GM12891 (cell line): ENCODE measurements around the gene ZNF44.

ENCODE experiments used
- DNase-seq: peaks from one replicate; pipeline ENCODE4 v3.0.0; 2011; ENCODE audit warnings: low spot score; ENCODE audit not compliant: insufficient read length
- FAIRE-seq: peaks from 2 replicates; lab custom pipeline; 2011; peaks lifted over from hg19 to GRCh38; lab: Jason Lieb, UNC
- PAX5 ChIP-seq: IDR thresholded peaks from 2 replicates; pipeline ENCODE4 v1.6.1; 2011; ENCODE audit warnings: low read length, moderate library complexity, mild to moderate bottlenecking; ENCODE audit not compliant: insufficient read depth, severe bottlenecking
- POLR2A ChIP-seq: IDR thresholded peaks from 2 replicates; pipeline ENCODE4 v1.6.1; 2011; ENCODE audit warnings: low read depth, low read length, control low read depth
- POLR2AphosphoS5 ChIP-seq: IDR thresholded peaks from 2 replicates; pipeline ENCODE4 v1.6.1; 2011; ENCODE audit warnings: low read depth, low read length, control low read depth
- POU2F2 ChIP-seq: IDR thresholded peaks from 2 replicates; pipeline ENCODE4 v1.6.1; 2011; ENCODE audit warnings: low read depth, mild to moderate bottlenecking, control low read depth, low read length, moderate library complexity
- SPI1 ChIP-seq: IDR thresholded peaks from 2 replicates; pipeline ENCODE4 v1.6.1; 2011; ENCODE audit warnings: low read depth, low read length, control low read depth
- TAF1 ChIP-seq: IDR thresholded peaks from 2 replicates; pipeline ENCODE4 v1.6.1; 2011; ENCODE audit warnings: low read depth, low read length, control low read depth

Gene ZNF44

GRCh38 chr19:12295191-12295590 is 508 bp upstream of the ZNF44 start:
- no peak for DNase-seq
- FAIRE-seq: no peak

GRCh38 chr19:12293777-12294248 is 870 bp downstream of the ZNF44 start:
- TF ChIP-seq POLR2A (peak; percentile 59; the same call in 1 of the 2 replicates), TAF1 (no peak), PAX5 (no peak)
- FAIRE-seq (peak; percentile 92), DNase-seq (peak; percentile 47)

More at GRCh38 chr19:12295191-12295590, 508 bp upstream of the ZNF44 start:
- TF ChIP-seq PAX5: no peak
- TF ChIP-seq TAF1: no peak
- TF ChIP-seq POU2F2: no peak
- no peak for TF ChIP-seq POLR2A
- no peak for TF ChIP-seq SPI1
- no peak for TF ChIP-seq POLR2AphosphoS5

DNA sequence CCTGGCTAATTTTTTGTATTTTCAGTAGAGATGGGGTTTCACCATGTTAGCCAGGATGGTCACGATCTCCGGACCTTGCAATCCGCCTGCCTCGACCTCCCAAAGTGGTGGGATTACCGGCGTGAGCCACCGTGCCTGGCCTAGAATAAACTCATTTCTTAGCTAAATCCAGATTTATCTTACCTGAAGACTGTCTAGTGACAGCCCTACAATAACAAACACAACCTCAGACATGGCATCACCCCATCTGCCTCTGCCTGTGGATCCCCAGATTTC is 5.0 kb downstream of the ZNF44 start:
- no peak for TF ChIP-seq PAX5
- DNase-seq (no peak), FAIRE-seq (no peak)

GRCh38 chr19:12287958-12288500 is 6.7 kb downstream of the ZNF44 start:
- FAIRE-seq: no peak
- DNase-seq: no peak
- TF ChIP-seq POU2F2 (no peak), SPI1 (no peak), PAX5 (no peak), TAF1 (no peak), POLR2A (no peak), POLR2AphosphoS5 (no peak)

- FAIRE-seq: no peak
- no peak for DNase-seq
- TF ChIP-seq POLR2AphosphoS5: no peak
- TF ChIP-seq TAF1: no peak
- TF ChIP-seq POLR2A: no peak
- no peak for TF ChIP-seq PAX5
- no peak for TF ChIP-seq SPI1
- no peak for TF ChIP-seq POU2F2
Measured at GRCh38 chr19:12284631-12285030, 10.1 kb downstream of the ZNF44 start.

DNA sequence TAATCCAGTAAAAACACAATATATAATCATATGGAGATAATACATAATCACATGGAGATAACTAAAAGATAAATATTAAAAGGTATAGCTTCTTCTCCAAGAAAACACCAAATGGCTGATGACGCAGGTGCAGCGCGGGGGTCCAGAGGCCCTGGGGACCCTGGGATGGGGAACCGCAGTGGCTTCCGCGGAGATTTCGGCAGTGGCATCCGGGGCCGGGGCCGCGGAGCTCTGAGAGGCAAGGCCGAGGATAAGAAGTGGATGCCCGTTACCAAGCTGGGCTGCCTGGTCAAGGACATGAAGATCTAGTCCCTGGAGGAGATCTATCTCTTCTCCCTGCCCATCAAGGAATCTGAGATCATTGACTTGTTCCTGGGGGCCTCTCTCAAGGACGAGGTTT is 10.5 kb downstream of the ZNF44 start:
- TF ChIP-seq SPI1 (no peak), POLR2AphosphoS5 (no peak), PAX5 (no peak), POU2F2 (no peak), TAF1 (no peak), POLR2A (no peak)
- DNase-seq: no peak
- no peak for FAIRE-seq

- DNase-seq (no peak), FAIRE-seq (no peak)
- no peak for TF ChIP-seq PAX5
- TF ChIP-seq POU2F2: no peak
- TF ChIP-seq SPI1: no peak
- no peak for TF ChIP-seq TAF1
- TF ChIP-seq POLR2A: no peak
- no peak for TF ChIP-seq POLR2AphosphoS5
Measured at GRCh38 chr19:12278713-12279112, 16.0 kb downstream of the ZNF44 start.

- no peak for DNase-seq
- no peak for FAIRE-seq
- TF ChIP-seq POLR2A: no peak
- TF ChIP-seq PAX5: no peak
- TF ChIP-seq POU2F2: no peak
- no peak for TF ChIP-seq POLR2AphosphoS5
- no peak for TF ChIP-seq SPI1
- no peak for TF ChIP-seq TAF1
Measured at GRCh38 chr19:12272980-12273901, 21.4 kb downstream of the ZNF44 start.

GRCh38 chr19:12272386-12272785 is 22.3 kb downstream of the ZNF44 start:
- no peak for FAIRE-seq
- no peak for DNase-seq
- no peak for TF ChIP-seq PAX5
- no peak for TF ChIP-seq POLR2AphosphoS5
- no peak for TF ChIP-seq POU2F2
- TF ChIP-seq SPI1: no peak
- TF ChIP-seq TAF1: no peak
- no peak for TF ChIP-seq POLR2A

GRCh38 chr19:12270854-12271253 is 23.8 kb downstream of the ZNF44 start:
- no peak for TF ChIP-seq POLR2AphosphoS5
- TF ChIP-seq POLR2A: no peak
- no peak for TF ChIP-seq POU2F2
- TF ChIP-seq SPI1: no peak
- TF ChIP-seq TAF1: no peak
- TF ChIP-seq PAX5: no peak
- DNase-seq: no peak
- no peak for FAIRE-seq
